ENCODE results near the gene TAF8. TPM values are rescaled to one million over a fixed set of nuclear protein-coding genes. Genes with fewer than 3 reads are reported as not detected.

TAF8 gene
- total and polyA plus RNA-seq, 8 donors: 3.8 to 24.6 (median 12.6) TPM

DNA sequence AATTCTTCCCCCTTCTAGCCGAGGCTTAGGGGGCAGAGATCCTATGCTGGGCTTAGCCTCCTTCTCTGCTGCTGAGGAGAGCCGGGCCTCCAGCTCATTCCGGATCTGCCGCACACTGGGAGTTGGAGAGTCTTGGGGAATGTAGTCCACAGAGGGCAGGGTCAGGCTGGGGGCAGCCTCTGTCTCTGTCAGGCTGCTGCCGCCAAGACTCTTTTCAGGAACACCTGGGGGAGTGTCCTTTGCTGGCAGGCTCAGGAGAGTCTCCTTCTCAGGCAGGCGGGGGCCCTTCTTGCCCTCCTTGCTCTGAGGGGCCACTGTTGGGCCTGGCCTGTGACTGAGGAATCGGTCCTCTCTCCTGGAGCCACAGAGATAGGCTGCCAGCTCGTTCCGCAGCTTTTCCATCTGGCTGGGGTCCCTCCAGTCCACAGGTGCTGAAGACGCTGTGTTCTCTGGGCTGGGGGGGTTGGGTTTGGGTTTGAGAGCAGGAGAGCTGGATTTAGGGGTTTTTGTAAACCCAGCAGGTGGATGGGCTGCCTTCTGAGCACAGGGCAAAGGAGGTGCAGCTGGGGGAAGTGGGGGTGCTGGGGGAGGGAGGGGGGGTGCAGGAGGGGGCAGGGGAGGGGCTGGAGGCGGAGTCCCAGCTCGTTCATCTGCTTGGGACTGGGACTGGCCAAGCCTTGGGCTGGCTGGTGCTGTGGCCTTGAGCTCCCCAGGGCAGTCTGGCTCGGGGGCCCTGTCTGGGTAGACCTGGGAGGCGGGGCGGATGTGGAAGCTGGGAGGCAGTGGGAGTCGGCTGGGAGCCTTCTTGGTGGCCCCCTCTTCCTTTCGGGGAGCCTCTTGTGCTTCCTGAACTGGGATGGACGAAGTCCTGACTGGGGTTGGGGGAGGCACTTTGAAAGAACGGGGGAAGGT, 56.0 kb downstream of the TAF8 start:
- H3K4me1 ChIP-seq: peaks cover 22 to 53% (median 32%) of the 10 kb centered on the region in 4 donors
- no peak overlapping the region for H3K27ac ChIP-seq
- peak in 1 of 2 donors; percentile 66 for DNase-seq
- H3K27me3 ChIP-seq: peaks cover 0 to 30% (median 0%) of the 10 kb centered on the region in 3 donors
- TF ChIP-seq EP300 (IDR thresholded peaks at IDR 0.05) (no peak), POLR2AphosphoS5 (IDR thresholded peaks at IDR 0.05) (no peak), POLR2A (IDR thresholded peaks at IDR 0.05) (no peak)
- TF ChIP-seq, protein P1, sequence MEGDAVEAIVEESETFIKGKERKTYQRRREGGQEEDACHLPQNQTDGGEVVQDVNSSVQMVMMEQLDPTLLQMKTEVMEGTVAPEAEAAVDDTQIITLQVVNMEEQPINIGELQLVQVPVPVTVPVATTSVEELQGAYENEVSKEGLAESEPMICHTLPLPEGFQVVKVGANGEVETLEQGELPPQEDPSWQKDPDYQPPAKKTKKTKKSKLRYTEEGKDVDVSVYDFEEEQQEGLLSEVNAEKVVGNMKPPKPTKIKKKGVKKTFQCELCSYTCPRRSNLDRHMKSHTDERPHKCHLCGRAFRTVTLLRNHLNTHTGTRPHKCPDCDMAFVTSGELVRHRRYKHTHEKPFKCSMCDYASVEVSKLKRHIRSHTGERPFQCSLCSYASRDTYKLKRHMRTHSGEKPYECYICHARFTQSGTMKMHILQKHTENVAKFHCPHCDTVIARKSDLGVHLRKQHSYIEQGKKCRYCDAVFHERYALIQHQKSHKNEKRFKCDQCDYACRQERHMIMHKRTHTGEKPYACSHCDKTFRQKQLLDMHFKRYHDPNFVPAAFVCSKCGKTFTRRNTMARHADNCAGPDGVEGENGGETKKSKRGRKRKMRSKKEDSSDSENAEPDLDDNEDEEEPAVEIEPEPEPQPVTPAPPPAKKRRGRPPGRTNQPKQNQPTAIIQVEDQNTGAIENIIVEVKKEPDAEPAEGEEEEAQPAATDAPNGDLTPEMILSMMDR (IDR thresholded peaks at IDR 0.05): no peak
- 67 to 82% (median 70%) methylated on average over 18 to 19 of the region's 19 CpGs for WGBS, 5 donors
- H3K36me3 ChIP-seq: peaks cover 0 to 66% (median 45%) of the 10 kb centered on the region in 4 donors
- no peak overlapping the region for H3K4me3 ChIP-seq
- intact Hi-C loops (cut with DNase I; ENCODE audit: low total_unique reads): no loop called here
- no peaks in the 10 kb centered on the region for H3K9me3 ChIP-seq

DNA sequence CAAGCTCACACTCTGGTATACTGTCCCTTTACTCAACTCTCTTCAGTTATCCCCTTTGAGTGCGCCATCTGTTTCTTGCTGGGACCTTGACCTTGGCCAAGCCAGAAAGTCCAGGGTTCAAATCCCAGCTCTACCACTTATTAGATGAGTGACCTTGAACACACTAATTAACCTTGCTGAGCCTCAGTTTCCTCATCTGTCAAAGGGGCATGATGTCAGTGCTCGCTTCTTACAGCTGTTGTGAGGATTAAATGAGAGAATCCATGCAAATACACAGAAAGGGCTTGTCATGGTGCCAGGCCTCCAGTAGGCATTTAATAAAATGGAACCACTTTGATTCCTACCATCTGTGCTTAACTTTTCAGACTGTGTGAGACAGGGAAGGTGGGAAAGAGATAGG, 57.7 kb downstream of the TAF8 start:
- TF ChIP-seq, protein P1 (IDR thresholded peaks at IDR 0.05): no peak
- TF ChIP-seq POLR2A (IDR thresholded peaks at IDR 0.05) (no peak), POLR2AphosphoS5 (IDR thresholded peaks at IDR 0.05) (no peak), EP300 (IDR thresholded peaks at IDR 0.05) (no peak)
- no peak overlapping the region for H3K27ac ChIP-seq

DNA sequence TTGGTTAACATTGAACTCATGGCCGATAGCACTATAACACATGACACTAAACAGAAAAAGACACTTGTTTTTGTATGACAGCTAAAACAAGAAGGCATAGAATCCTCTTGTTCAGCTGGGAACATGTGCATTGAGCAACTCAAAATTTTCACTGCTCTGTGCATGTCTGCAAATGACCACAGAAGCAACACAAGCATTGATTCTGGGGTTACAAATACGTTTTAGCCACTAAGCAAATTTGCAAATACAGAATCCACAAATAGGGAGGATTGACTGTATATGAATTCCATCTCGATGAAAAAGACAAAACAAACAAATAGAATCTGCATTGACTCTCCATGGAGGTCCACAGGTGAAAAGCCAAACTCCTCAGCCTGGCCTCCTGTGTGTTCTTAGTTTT, 60.4 kb downstream of the TAF8 start:
- Histone ChIP-seq H3K36me3 (peaks cover 0 to 40% (median 25%) of the 10 kb centered on the region in 4 donors), H3K4me3 (no peak overlapping the region), H3K9me3 (no peaks in the 10 kb centered on the region), H3K4me1 (peaks cover 0 to 28% (median 10%) of the 10 kb centered on the region in 4 donors), H3K27me3 (peaks cover 0 to 12% (median 0%) of the 10 kb centered on the region in 3 donors), H3K27ac (no peak overlapping the region)
- TF ChIP-seq POLR2AphosphoS5 (IDR thresholded peaks at IDR 0.05) (no peak), POLR2A (IDR thresholded peaks at IDR 0.05) (no peak), EP300 (IDR thresholded peaks at IDR 0.05) (no peak)
- TF ChIP-seq, protein P1 (IDR thresholded peaks at IDR 0.05): no peak
- intact Hi-C loops (cut with DNase I; ENCODE audit: low total_unique reads): no loop called here
- no peak for DNase-seq
- WGBS, 5 donors: 55 to 72% (median 67%) methylated on average over 3 of the region's 3 CpGs

More for the DNA sequence above, 57.7 kb downstream of the TAF8 start:
- H3K9me3 ChIP-seq: no peaks in the 10 kb centered on the region
- no peak overlapping the region for H3K4me3 ChIP-seq
- peaks cover 0 to 66% (median 43%) of the 10 kb centered on the region in 4 donors for H3K36me3 ChIP-seq
- H3K4me1 ChIP-seq: peaks cover 15 to 37% (median 21%) of the 10 kb centered on the region in 4 donors
- H3K27me3 ChIP-seq: peaks cover 0 to 30% (median 0%) of the 10 kb centered on the region in 3 donors
- DNase-seq: no peak
- 92 to 99% (median 95%) methylated on average over 2 of the region's 2 CpGs for WGBS, 5 donors
- intact Hi-C loops (cut with DNase I; ENCODE audit: low total_unique reads): no loop called here

DNA sequence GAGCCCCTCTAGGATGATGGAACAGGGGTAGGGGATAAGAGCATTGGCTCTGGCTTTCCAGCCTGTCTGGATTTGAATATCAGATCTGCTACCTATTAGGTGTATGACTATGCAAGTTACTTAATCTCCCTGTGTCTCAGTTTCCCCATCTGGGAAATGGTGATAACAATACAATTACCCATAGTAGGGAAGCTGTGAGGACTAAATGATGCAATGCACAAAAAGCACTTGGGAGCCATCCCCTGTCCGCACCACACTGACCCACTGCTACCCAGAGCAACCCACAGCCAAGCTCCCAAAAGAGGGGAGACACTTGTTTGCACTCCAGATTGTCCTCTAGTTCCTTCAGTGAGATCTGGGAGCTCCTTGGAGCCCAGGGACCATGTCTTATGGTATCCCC, 62.0 kb downstream of the TAF8 start:
- H3K27me3 ChIP-seq: no peaks in the 10 kb centered on the region
- H3K4me3 ChIP-seq: no peak overlapping the region
- no peak for TF ChIP-seq POLR2A (IDR thresholded peaks at IDR 0.05)
- no peak for TF ChIP-seq EP300 (IDR thresholded peaks at IDR 0.05)
- TF ChIP-seq POLR2AphosphoS5 (IDR thresholded peaks at IDR 0.05): no peak
- TF ChIP-seq, protein P1 (IDR thresholded peaks at IDR 0.05): no peak
- no peak overlapping the region for H3K27ac ChIP-seq
- DNase-seq: no peak
- H3K4me1 ChIP-seq: peaks cover 10 to 28% (median 24%) of the 10 kb centered on the region in 4 donors
- no peaks in the 10 kb centered on the region for H3K9me3 ChIP-seq
- 94 to 100% (median 98%) methylated on average over 1 of the region's 1 CpG; no CpG with 5 or more reads in 1 of the 5 donors for WGBS, 5 donors
- H3K36me3 ChIP-seq: peaks cover 0 to 25% (median 19%) of the 10 kb centered on the region in 4 donors
- intact Hi-C loops (cut with DNase I; ENCODE audit: low total_unique reads): no loop called here

Data from stomach (tissue), 9 donors.